Fibroblast of gingiva (primary cell): ENCODE measurements around the gene STK24.

Experiments used
- DNase-seq: peaks from one replicate; pipeline ENCODE4 v3.0.0-alpha.2; 2011; ENCODE audit warnings: low read depth

The STK24 gene

DNA sequence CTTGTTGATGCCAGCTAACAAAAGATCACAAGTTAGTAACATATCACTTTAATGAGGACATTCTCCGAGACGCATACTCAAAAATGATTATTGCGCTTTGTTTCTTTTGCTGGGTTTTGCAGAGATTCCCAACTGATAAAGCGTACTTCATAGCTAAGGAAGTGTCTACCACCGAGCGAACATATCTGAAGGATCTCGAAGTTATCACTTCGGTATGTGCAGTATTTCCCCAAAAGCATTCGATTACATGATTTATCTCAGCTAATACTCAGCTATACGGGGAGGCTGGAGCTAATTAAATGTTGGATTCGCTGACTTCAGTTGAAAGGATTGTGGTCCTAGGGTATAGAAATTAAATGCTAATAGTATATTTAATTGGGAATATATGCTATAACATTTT, 166.3 kb downstream of the STK24 start:
- DNase-seq, result no peak

DNA sequence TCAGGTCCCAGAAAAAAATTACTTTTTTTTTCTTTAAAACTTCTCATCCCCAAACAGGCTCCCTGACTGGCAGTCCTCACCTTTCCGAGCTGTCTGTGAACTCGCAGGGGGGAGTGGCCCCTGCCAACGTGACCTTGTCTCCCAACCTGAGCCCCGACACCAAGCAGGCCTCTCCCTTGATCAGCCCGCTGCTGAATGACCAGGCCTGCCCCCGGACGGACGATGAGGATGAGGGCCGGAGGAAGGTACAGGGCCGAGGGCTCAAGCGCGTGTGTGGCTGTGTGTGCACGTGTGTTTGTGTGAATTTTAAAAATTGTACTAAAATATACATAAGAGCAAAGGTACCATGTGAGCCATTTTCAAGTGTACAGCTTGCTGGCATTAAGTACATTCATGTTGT, 167.6 kb downstream of the STK24 start:
- no peak for DNase-seq

DNA sequence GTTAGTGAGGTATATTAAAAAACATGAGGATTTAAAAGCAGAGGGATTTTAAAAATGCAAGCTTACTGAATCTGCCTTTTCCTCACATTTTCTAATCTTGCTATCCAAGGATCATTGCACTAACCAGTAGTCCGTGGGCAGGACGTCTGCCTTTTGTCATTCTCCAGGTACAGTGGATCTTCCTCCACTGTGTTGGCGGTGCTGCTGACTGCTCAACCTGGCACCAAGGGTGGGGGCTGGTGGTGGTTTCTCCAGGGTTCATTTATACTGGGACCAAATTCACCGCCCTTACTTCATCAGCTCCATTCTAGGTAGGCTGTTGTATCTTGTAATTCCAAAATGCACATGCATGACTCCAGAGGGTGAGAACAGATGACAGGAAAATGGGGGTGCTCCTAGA, 169.3 kb downstream of the STK24 start:
- DNase-seq, result no peak

DNA sequence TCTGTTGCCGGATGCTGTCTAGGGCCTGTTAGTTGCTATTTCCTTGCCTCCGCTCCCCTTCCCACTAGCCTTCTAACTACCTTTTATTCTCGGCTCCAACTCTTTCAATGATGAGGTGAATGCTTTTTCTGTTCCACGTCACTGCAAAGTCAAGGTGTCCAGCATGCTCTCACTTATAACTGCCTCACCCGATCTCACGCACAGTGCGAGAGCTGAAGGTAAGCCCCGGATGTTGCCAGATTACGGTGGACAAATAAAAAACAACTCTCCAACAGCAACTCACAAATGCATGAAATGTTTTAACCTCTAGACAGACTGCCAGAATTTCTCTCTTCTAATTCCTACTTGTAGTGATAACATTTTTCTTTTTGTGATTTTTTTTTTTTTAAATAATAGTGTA, 169.9 kb downstream of the STK24 start:
- DNase-seq, result no peak

DNA sequence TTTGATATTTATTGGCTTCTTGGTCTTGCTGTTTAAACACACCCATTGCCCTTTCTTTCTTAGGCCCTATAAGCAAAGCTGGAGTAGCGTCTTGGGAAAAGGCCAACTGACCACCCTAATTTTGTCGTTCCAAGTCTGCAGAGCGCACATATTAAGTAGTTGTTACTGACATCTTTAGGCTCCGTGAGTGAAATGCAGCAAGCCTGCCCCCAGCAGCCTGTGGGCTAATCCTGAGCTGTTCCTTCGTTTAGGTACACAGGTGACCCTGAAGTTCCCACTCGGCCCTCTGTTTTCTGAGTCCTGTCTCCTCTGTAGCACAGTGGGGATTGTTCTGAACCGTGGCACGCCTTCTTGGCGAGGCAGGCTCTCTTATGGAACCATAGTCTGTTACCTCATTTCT, 170.5 kb downstream of the STK24 start:
- DNase-seq, result no peak

DNA sequence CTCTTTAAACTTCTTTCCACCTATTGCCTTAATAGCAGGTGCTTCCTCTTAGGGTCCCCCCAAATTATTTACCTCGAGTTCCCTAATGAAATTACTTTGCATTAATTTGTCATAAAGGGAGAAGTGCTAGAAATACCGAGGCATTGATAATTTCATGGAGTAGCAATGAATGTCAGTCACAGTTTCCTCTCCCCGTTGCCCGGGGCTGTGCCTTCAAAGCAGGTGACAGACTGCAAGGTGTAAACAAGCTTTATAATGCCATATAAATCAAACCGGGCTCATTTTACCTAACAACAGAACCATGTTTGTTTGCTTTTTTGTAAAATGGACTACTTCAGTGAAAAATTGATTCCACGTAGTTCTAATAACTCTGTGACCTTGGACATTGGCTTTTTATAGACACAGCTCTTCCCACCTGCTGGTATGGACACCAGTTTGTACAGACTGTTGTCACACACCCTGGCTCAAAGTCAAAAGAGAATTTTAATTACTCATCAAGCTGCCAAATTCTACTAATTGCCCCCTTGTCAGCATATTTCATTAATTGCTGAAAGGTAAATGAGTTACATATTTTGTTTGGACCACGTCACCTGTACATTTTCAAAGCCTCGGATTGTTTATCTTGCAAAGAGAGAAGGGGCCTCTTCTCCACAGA, 171.1 kb downstream of the STK24 start:
- no peak for DNase-seq

DNA sequence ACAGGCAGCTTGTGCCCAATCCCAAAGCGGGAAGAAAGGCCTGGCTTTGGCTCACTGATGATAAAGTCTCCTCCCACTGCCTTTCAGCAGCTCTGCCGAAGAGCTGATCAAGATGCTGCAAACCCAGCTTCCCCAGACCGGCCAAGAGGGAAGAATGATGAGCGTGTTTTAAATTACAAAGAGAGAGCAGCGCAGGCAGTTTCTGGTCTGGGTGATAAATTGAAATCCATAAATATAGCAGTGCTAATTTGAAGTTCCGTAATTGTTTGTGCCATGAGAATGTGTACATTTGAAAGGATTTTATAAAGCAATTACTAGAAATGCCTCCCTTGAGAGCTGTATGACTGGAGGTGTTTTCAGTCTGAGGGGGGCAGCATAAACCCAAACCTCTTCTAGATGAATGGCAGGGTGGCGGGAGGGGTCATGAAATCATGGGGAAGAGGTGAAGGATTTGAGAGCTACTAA, 171.8 kb downstream of the STK24 start:
- no peak for DNase-seq

DNA sequence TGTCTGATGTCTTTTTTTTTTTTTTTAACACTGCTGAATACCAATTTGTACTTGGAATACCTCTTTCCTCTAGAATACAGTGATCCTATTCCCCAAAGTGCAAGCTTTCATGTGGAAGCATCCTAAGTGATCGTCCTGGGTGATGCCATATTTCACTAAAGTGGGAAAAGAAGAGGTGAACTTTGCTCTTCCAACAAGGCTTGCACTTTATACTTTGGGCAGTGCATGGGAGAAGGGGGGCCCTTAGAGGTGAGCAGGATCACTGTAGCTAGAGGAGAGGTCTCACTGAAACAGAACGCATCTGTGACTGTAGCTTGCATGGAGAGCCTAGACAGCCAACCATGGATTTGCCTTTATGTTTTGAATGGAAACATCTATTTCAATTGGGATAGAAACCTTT, 173.8 kb downstream of the STK24 start:
- DNase-seq, result no peak

DNA sequence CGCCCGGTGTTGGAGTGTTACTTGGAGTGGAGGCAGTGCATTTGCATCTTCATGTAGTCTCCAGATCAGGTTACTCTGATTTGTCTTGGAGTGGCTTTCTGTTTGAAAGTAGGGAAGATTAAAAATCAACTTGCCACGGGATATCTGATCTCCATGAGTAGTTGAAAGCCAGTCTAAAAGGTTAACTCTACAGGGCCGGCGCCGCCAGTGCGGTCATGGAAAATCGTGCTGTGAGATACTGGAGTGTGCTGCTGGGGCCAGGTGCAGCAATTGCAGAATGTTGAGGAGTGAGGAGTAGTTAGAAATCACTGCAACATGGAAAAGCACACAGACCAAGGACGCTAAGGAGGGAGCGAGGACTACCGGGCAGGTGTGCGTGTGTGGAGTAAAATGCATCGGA, 175.0 kb downstream of the STK24 start:
- no peak for DNase-seq

DNA sequence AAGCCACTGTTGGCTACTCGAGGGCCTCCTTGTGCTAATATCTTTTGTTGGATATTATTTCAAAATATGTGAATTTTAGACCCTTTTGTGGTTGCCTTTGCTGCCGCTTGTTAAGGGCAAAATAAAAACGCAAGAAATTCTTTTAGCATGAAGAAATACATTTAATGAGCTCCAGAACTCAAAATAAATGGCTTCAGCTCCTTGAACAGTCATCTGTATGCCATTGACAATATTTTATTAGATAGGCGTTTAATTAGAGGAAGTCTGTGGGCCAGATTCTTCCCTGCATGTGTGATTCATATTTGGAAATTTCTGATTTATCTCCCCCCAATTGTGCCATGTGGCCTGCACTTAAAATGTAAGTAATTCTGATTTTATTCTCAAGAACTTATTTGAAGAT, 177.2 kb downstream of the STK24 start:
- no peak for DNase-seq

DNA sequence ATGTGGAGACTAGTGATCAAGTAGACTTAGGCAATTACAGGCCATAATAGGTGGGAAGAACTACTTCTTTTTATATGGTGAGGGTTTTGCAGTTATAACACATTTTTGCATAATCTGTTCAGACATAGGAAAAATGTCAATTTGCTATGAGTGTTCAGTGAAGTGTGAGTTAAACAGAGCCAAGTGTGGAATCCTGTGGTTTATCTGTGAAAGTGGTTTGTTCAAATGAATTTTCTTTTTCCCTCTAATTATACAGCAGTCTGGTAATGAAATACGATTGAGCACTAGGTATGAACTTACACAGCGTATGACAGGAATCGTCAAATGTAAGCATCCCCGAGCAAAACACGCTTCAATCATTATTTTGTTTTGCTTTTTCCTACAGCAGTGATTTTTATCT, 178.3 kb downstream of the STK24 start:
- DNase-seq, result no peak

DNA sequence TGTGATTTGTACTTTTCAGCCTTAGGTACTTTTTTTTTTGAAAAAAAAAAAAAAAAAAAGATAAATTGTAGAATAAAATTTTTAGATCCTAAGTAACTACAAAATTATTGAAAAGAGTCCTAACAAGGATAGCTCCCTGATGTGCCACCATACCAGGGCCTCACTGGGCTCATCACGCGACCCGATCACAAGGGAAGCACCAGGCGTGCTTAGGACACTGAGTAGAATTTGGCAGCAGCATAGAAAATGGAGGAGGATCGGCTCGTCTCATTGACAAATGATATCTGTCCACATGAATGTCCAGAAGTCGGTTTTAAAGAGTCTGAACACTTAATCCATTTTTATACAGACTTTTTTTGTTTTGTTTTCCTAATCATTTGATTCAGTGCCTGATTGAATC, 179.0 kb downstream of the STK24 start:
- DNase-seq, result no peak

DNA sequence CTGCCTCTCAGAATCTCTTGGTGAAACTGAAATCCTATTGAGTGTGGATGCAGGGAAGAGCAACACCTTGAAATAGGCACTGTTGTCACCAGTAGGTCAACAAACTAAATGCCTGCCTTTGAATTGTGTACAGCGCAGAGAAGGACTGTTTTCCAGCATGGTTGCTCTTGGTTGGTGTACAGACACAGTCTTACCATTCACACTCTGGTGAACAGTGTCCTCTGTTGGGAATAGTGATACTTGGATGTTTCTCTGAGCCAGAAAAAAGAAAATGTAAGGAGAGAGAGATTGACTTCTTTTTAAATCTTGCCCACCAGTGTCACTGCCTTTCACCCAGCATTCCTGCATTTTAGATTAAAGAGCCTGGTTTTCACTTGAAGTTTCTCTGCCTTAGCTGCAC, 179.7 kb downstream of the STK24 start:
- DNase-seq, result peak; percentile 18

DNA sequence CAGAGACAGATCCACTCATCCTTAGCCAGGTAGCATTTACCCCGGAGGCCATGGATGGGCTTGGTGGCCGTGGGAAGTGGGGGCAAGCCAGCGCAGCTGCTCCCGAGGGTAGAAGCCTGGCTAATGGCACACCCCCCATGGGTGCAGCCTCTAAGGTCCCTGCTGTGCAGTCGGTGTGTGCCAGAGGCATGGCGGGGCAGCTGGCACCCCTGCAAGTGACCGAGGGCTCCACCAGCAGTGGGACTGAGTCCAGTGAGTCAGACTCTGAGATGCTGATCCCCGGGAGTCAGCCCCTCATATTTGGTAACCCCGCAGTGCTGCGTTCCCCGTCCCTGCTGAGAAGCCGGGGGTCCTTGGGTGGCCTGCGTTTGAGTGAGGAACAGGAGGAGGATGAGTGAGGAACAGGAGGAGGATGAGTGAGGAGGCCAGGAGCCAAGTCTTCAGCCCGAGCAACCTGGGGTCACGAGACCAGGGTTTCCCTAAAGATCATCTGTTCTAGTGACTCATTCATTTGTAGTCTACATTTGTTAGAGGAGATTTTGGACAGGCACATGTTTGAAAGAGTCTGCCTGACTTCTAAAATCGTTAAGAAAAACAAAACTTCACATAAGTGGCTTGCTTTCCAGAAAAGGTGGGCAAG, 180.7 kb downstream of the STK24 start:
- DNase-seq, result no peak
